NCI-H2196 (cell line): ENCODE results near the gene SMAD9.
A peak's percentile ranks its signal among the peaks of the same experiment; 100 is the strongest.
"Not testable (repeated sequence)": the region's sequence is repeated elsewhere in the genome, so short reads cannot be mapped to it uniquely, and the experiment has no call there.

Experiments
- DNase-seq: peaks from one replicate; lab custom pipeline; 2025; ENCODE audit not compliant: unreplicated experiment; lab: John Stamatoyannopoulos, UW

SMAD9 gene

GRCh38 chr13:36912973-36913372 is 7.1 kb downstream of the SMAD9 start:
- no peak for DNase-seq

GRCh38 chr13:36912369-36912768 is 7.7 kb downstream of the SMAD9 start:
- DNase-seq = no peak

- DNase-seq = no peak
Observed at GRCh38 chr13:36910545-36910944, 9.5 kb downstream of the SMAD9 start.

GRCh38 chr13:36907821-36908220 is 12.2 kb downstream of the SMAD9 start:
- no peak for DNase-seq

GRCh38 chr13:36907266-36907665 is 12.8 kb downstream of the SMAD9 start:
- DNase-seq = no peak

- DNase-seq = no peak
Observed at GRCh38 chr13:36905944-36906343, 14.1 kb downstream of the SMAD9 start.

GRCh38 chr13:36903925-36904595 is 16.0 kb downstream of the SMAD9 start:
- peak; percentile 69 for DNase-seq

- DNase-seq = no peak
Observed at GRCh38 chr13:36897054-36897616, 22.9 kb downstream of the SMAD9 start.

GRCh38 chr13:36891752-36892151 is 28.3 kb downstream of the SMAD9 start:
- no peak for DNase-seq

GRCh38 chr13:36888645-36889044 is 31.4 kb downstream of the SMAD9 start:
- DNase-seq = no peak

- DNase-seq = no peak
Observed at GRCh38 chr13:36887758-36888521, 32.1 kb downstream of the SMAD9 start.

- DNase-seq = no peak
Observed at GRCh38 chr13:36885901-36886300, 34.1 kb downstream of the SMAD9 start.

- DNase-seq = no peak
Observed at GRCh38 chr13:36884235-36884634, 35.8 kb downstream of the SMAD9 start.

GRCh38 chr13:36883824-36884223 is 36.2 kb downstream of the SMAD9 start:
- no peak for DNase-seq

GRCh38 chr13:36883392-36883791 is 36.6 kb downstream of the SMAD9 start:
- not testable (repeated sequence) for DNase-seq

- no peak for DNase-seq
Observed at GRCh38 chr13:36882829-36883390, 37.1 kb downstream of the SMAD9 start.

- no peak for DNase-seq
Observed at GRCh38 chr13:36880961-36881360, 39.1 kb downstream of the SMAD9 start.

- no peak for DNase-seq
Observed at GRCh38 chr13:36879218-36879938, 40.7 kb downstream of the SMAD9 start.

- DNase-seq = no peak
Observed at GRCh38 chr13:36875961-36876360, 44.1 kb downstream of the SMAD9 start.

GRCh38 chr13:36875431-36875830 is 44.6 kb downstream of the SMAD9 start:
- no peak for DNase-seq

- DNase-seq = no peak
Observed at GRCh38 chr13:36872621-36873020, 47.4 kb downstream of the SMAD9 start.
